GM18526 (cell line): ENCODE data around the gene BRIX1.

Source experiments
- POLR2A ChIP-seq: IDR thresholded peaks from 3 replicates; pipeline ENCODE4 v1.6.1; 2011; ENCODE audit not compliant: insufficient read length; ENCODE audit errors: extremely low read depth

Gene BRIX1

GRCh38 chr5:34915139-34915855, at the start of gene BRIX1, which contains the start of gene RAD1:
BRIX1 (plus strand) TSS chr5:34915711; CDS start chr5:34915739, 28 bp downstream.
RAD1 (minus strand) TSS chr5:34915504; CDS start chr5:34914892, 612 bp downstream.
- peak; percentile 77 for TF ChIP-seq POLR2A

- no peak for TF ChIP-seq POLR2A
Observed at GRCh38 chr5:34866989-34867471, 48.5 kb upstream of the BRIX1 start.

- no peak for TF ChIP-seq POLR2A
Observed at GRCh38 chr5:34867660-34868059, 47.9 kb upstream of the BRIX1 start.

- no peak for TF ChIP-seq POLR2A
Observed at GRCh38 chr5:34868791-34869190, 46.7 kb upstream of the BRIX1 start.

- TF ChIP-seq POLR2A = no peak
Observed at GRCh38 chr5:34869256-34869655, 46.3 kb upstream of the BRIX1 start.

GRCh38 chr5:34870382-34870781, 45.1 kb upstream of the BRIX1 start:
- no peak for TF ChIP-seq POLR2A

- no peak for TF ChIP-seq POLR2A
Observed at GRCh38 chr5:34876275-34876674, 39.2 kb upstream of the BRIX1 start.

- no peak for TF ChIP-seq POLR2A
Observed at GRCh38 chr5:34881246-34881645, 34.3 kb upstream of the BRIX1 start.

- no peak for TF ChIP-seq POLR2A
Observed at GRCh38 chr5:34886392-34887119, 29.0 kb upstream of the BRIX1 start.

- no peak for TF ChIP-seq POLR2A
Observed at GRCh38 chr5:34889394-34889793, 26.1 kb upstream of the BRIX1 start.

GRCh38 chr5:34891981-34892380, 23.5 kb upstream of the BRIX1 start:
- no peak for TF ChIP-seq POLR2A

GRCh38 chr5:34892414-34892813, 23.1 kb upstream of the BRIX1 start:
- no peak for TF ChIP-seq POLR2A

GRCh38 chr5:34894716-34895115, 20.8 kb upstream of the BRIX1 start:
- no peak for TF ChIP-seq POLR2A

- TF ChIP-seq POLR2A = no peak
Observed at GRCh38 chr5:34895641-34896419, 19.7 kb upstream of the BRIX1 start.

GRCh38 chr5:34897646-34898045, 17.9 kb upstream of the BRIX1 start:
- TF ChIP-seq POLR2A = no peak

- TF ChIP-seq POLR2A = no peak
Observed at GRCh38 chr5:34898258-34898895, 17.1 kb upstream of the BRIX1 start.

GRCh38 chr5:34899066-34899465, 16.4 kb upstream of the BRIX1 start:
- TF ChIP-seq POLR2A = no peak
